ENCODE data around the gene CD248. TPM values are rescaled to one million over a fixed set of nuclear protein-coding genes. Genes with fewer than 3 reads are reported as not detected.
A peak's percentile ranks its signal among the peaks of the same experiment; 100 is the strongest.
"Not testable (repeated sequence)": the region's sequence is repeated elsewhere in the genome, so short reads cannot be mapped to it uniquely, and the experiment has no call there.

The CD248 gene
- not detected in 2 replicates for total RNA-seq
- 0.05 TPM for polyA plus RNA-seq (2012)

GRCh38 chr11:66316849-66317251, at the start of gene CD248:
TSS of gene CD248 (minus strand) at chr11:66317044. CDS start at chr11:66317027, 17 bp downstream.
- DNase-seq (ENCODE audit: low read depth) = no peak

GRCh38 chr11:66365711-66366619, 49.1 kb upstream of the CD248 start:
- DNase-seq (ENCODE audit: low read depth) = no peak

- no peak for DNase-seq (ENCODE audit: low read depth)
These were observed 48.3 kb upstream of the CD248 start for GRCh38 chr11:66365166-66365565.

- no peak for DNase-seq (ENCODE audit: low read depth)
These were observed 47.1 kb upstream of the CD248 start for GRCh38 chr11:66363805-66364535.

GRCh38 chr11:66363187-66363601, 46.4 kb upstream of the CD248 start:
- no peak for DNase-seq (ENCODE audit: low read depth)

GRCh38 chr11:66362481-66363147, 45.8 kb upstream of the CD248 start:
- no peak for DNase-seq (ENCODE audit: low read depth)

- peak; percentile 76 for DNase-seq (ENCODE audit: low read depth)
These were observed 44.7 kb upstream of the CD248 start for GRCh38 chr11:66361502-66361941.

GRCh38 chr11:66360406-66361073, 43.7 kb upstream of the CD248 start:
- no peak for DNase-seq (ENCODE audit: low read depth)

- no peak for DNase-seq (ENCODE audit: low read depth)
These were observed 42.8 kb upstream of the CD248 start for GRCh38 chr11:66359662-66360087.

- not testable (repeated sequence) for DNase-seq (ENCODE audit: low read depth)
These were observed 33.9 kb upstream of the CD248 start for GRCh38 chr11:66350560-66351235.

- DNase-seq (ENCODE audit: low read depth) = no peak
These were observed 32.2 kb upstream of the CD248 start for GRCh38 chr11:66349084-66349386.

- peak; percentile 86 for DNase-seq (ENCODE audit: low read depth)
These were observed 30.8 kb upstream of the CD248 start, which contains the start of gene B4GAT1 for GRCh38 chr11:66347425-66348276. TSS of gene B4GAT1 (minus strand) at chr11:66347629. CDS start at chr11:66347545, 84 bp downstream.

- no peak for DNase-seq (ENCODE audit: low read depth)
These were observed 29.9 kb upstream of the CD248 start for GRCh38 chr11:66346476-66347424.

GRCh38 chr11:66345316-66345649, 28.4 kb upstream of the CD248 start:
- no peak for DNase-seq (ENCODE audit: low read depth)

GRCh38 chr11:66344550-66345315, 27.9 kb upstream of the CD248 start, which contains the start of gene BRMS1:
TSS of gene BRMS1 (minus strand) at chr11:66345104. CDS start at chr11:66342234, 2,870 bp downstream.
- peak; percentile 98 for DNase-seq (ENCODE audit: low read depth)

GRCh38 chr11:66343176-66343575, 26.3 kb upstream of the CD248 start:
- no peak for DNase-seq (ENCODE audit: low read depth)

GRCh38 chr11:66341502-66342126, 24.8 kb upstream of the CD248 start:
- no peak for DNase-seq (ENCODE audit: low read depth)

All from myocyte (in vitro differentiated cells).